ENCODE results near the gene NLRX1. TPM values are rescaled to one million over a fixed set of nuclear protein-coding genes. Genes with fewer than 3 reads are reported as not detected.
"Not testable (repeated sequence)": the region's sequence is repeated elsewhere in the genome, so short reads cannot be mapped to it uniquely, and the experiment has no call there.

NLRX1 gene
- total RNA-seq, 1 donor from 2014 or later: 26.4 TPM

GRCh38 chr11:119179983-119180382 lies 11.5 kb downstream of the NLRX1 start:
- Mint-ChIP-seq H3K27me3 (ENCODE audit: low read depth) (no peaks in the 10 kb centered on the region), H3K27ac (no peak overlapping the region), H3K9me3 (no peaks in the 10 kb centered on the region), H3K4me3 (ENCODE audit: low read depth) (no peak overlapping the region), H3K4me1 (ENCODE audit: low read depth) (peaks cover 11% of the 10 kb centered on the region), H3K36me3 (ENCODE audit: low read depth) (peaks cover 39% of the 10 kb centered on the region)
- intact Hi-C loops (cut with micrococcal nuclease): no loop called here
- DNase-seq (ENCODE audit: low spot score): no peak

- peaks cover 5% of the 10 kb centered on the region for H3K4me1 Mint-ChIP-seq (ENCODE audit: low read depth)
- no peaks in the 10 kb centered on the region for H3K27me3 Mint-ChIP-seq (ENCODE audit: low read depth)
- no peak overlapping the region for H3K4me3 Mint-ChIP-seq (ENCODE audit: low read depth)
- no peak overlapping the region for H3K27ac Mint-ChIP-seq
- DNase-seq (ENCODE audit: low spot score): no peak
- peaks cover 31% of the 10 kb centered on the region for H3K36me3 Mint-ChIP-seq (ENCODE audit: low read depth)
- no peaks in the 10 kb centered on the region for H3K9me3 Mint-ChIP-seq
- intact Hi-C loops (cut with micrococcal nuclease): no loop called here
Measured at GRCh38 chr11:119180729-119181676, 12.5 kb downstream of the NLRX1 start.

DNA sequence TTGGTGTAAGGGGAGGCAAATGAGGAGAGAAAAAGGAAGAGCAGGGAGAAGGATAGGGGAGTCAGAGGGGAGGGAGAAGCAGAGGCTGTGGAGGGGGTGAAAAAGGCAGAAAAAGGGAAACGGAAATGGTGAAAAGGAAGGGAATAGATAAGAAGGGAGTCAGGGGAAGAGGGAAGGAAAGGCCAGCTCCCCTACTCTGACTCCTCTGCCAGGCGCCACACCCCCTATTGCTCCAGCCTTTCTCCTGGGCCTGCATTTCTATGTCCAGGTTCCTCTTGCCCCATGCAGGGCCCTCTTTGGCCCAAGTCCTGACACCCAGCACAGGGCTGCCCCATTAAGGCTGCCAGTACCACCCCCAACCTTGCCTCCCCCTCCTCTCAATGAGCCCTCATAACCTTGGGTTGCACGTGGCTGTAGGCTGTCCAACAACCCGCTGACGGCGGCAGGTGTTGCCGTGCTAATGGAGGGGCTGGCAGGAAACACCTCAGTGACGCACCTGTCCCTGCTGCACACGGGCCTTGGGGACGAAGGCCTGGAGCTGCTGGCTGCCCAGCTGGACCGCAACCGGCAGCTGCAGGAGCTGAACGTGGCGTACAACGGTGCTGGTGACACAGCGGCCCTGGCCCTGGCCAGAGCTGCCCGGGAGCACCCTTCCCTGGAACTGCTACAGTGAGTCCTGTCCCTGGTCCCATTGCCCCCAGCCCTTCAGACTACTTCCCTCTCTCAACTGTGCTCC lies 13.3 kb downstream of the NLRX1 start:
- Mint-ChIP-seq H3K9me3 (no peaks in the 10 kb centered on the region), H3K27ac (no peak overlapping the region), H3K4me3 (ENCODE audit: low read depth) (no peak overlapping the region), H3K36me3 (ENCODE audit: low read depth) (peaks cover 31% of the 10 kb centered on the region), H3K4me1 (ENCODE audit: low read depth) (peaks cover 5% of the 10 kb centered on the region), H3K27me3 (ENCODE audit: low read depth) (no peaks in the 10 kb centered on the region)
- intact Hi-C loops (cut with micrococcal nuclease): no loop called here
- no peak for DNase-seq (ENCODE audit: low spot score)

DNA sequence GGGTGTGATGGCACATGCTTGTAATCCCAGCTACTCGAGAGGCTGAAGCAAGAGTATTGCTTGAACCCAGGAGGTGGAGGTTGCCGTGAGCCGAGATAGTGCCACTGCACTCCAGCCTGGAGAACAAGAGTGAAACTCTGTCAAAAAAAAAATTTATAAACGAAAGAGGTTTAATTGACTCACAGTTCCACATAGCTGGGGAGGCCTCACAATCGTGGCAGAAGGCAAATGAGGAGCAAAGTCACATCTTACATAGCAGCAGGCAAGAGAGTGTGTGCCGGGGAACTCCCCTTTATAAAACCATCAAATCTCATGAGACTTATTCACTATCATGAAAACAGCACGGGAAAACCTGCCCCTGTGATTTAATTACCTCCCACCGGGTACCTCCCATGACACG lies 15.9 kb downstream of the NLRX1 start:
- DNase-seq (ENCODE audit: low spot score); intact Hi-C loops (cut with micrococcal nuclease); H3K27me3 Mint-ChIP-seq (ENCODE audit: low read depth); H3K27ac Mint-ChIP-seq; H3K4me3 Mint-ChIP-seq (ENCODE audit: low read depth); H3K4me1 Mint-ChIP-seq (ENCODE audit: low read depth); H3K9me3 Mint-ChIP-seq: not testable (repeated sequence)
- peaks cover 22% of the 10 kb centered on the region for H3K36me3 Mint-ChIP-seq (ENCODE audit: low read depth)

DNA sequence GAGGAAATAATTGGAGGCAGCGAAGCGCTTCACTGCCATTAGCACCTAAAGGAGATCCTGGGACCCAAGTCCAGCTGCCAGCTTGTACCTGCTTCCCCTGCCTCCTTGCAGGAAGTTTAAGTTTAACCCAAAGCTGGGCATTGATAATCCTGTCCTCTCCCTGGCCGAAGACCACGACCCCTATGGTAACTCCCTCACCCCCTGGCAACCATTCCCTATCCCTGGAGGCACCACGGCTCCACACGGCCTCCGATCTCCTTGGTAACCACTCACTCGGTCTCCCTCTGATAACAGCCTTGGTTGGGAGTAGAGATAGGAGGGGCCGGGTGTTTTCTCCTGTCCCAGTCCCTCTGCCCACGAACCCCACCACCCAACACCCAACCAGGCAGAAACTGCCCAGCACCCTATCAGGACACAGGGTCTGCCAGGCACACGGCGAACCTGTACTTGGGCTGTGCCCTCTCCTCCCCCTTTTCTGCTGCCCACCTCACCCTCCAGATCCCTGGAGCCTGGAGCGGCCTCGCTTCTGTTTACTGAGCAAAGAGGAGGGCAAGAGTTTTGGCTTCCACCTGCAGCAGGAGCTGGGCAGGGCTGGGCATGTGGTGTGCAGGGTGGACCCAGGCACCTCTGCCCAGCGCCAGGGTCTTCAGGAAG lies 17.6 kb downstream of the NLRX1 start:
- intact Hi-C loops (cut with micrococcal nuclease): no loop called here
- Mint-ChIP-seq H3K4me3 (ENCODE audit: low read depth) (no peak overlapping the region), H3K36me3 (ENCODE audit: low read depth) (peaks cover 15% of the 10 kb centered on the region), H3K4me1 (ENCODE audit: low read depth) (no peaks in the 10 kb centered on the region), H3K27me3 (ENCODE audit: low read depth) (no peaks in the 10 kb centered on the region), H3K9me3 (no peaks in the 10 kb centered on the region), H3K27ac (no peak overlapping the region)
- DNase-seq (ENCODE audit: low spot score): no peak

DNA sequence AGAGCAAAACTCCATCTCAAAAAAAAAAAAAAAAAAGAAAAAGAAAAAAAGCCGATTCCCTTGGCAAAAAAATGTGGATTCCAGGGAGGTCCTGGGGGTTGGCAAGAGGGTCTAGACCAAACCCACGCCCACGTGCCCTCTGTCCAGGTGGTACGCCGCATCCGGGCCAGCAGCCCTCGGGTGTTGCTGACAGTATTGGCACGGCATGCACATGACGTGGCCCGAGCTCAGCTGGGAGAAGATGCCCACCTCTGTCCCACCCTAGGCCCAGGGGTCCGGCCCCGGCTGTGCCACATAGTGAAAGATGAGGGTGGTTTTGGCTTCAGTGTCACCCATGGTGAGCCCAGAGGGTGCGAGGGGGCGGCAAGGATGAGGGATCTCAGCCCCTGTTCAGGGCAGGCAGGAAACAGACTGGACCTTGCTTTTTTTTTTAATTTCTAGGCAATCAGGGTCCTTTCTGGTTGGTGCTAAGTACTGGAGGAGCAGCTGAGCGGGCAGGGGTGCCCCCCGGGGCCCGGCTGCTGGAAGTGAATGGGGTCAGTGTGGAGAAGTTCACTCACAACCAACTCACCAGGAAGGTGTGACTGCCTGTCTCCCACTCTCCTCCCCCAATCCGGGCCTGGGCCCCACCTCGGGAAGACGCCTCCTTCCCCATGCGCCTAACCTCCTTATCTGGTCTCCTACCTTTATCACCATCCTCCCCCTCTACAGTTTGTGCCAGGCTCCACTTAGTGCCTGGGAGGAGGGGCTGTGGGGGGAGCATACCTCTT lies 18.8 kb downstream of the NLRX1 start:
- intact Hi-C loops (cut with micrococcal nuclease): no loop called here
- no peak for DNase-seq (ENCODE audit: low spot score)
- no peaks in the 10 kb centered on the region for H3K9me3 Mint-ChIP-seq
- H3K27ac Mint-ChIP-seq: no peak overlapping the region
- H3K4me1 Mint-ChIP-seq (ENCODE audit: low read depth): no peaks in the 10 kb centered on the region
- no peak overlapping the region for H3K4me3 Mint-ChIP-seq (ENCODE audit: low read depth)
- no peaks in the 10 kb centered on the region for H3K27me3 Mint-ChIP-seq (ENCODE audit: low read depth)
- H3K36me3 Mint-ChIP-seq (ENCODE audit: low read depth): peaks cover 14% of the 10 kb centered on the region

DNA sequence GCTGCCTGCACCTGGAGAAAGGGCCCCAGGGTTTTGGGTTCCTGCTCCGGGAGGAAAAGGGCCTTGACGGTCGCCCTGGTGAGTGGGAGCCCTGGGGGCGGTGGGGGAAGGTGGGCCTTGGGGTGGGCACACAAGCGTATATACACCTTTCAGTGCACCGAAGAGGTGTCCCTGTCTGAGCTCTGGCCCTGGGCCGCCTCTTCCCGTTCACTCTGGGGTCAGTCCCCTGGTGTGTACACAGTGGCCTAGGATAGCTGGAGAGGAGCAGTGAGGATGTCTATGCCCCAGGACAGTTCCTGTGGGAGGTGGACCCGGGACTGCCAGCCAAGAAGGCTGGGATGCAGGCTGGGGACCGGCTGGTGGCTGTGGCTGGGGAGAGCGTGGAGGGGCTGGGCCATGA lies 19.5 kb downstream of the NLRX1 start:
- H3K4me3 Mint-ChIP-seq (ENCODE audit: low read depth): no peak overlapping the region
- H3K9me3 Mint-ChIP-seq: no peaks in the 10 kb centered on the region
- DNase-seq (ENCODE audit: low spot score): no peak
- H3K27me3 Mint-ChIP-seq (ENCODE audit: low read depth): no peaks in the 10 kb centered on the region
- intact Hi-C loops (cut with micrococcal nuclease): no loop called here
- H3K27ac Mint-ChIP-seq: no peak overlapping the region
- H3K36me3 Mint-ChIP-seq (ENCODE audit: low read depth): peaks cover 9% of the 10 kb centered on the region
- H3K4me1 Mint-ChIP-seq (ENCODE audit: low read depth): no peaks in the 10 kb centered on the region

- H3K36me3 Mint-ChIP-seq (ENCODE audit: low read depth): peaks cover under 1% of the 10 kb centered on the region
- H3K27ac Mint-ChIP-seq: no peak overlapping the region
- no peak overlapping the region for H3K4me3 Mint-ChIP-seq (ENCODE audit: low read depth)
- no peaks in the 10 kb centered on the region for H3K9me3 Mint-ChIP-seq
- intact Hi-C loops (cut with micrococcal nuclease): no loop called here
- H3K27me3 Mint-ChIP-seq (ENCODE audit: low read depth): no peaks in the 10 kb centered on the region
- no peaks in the 10 kb centered on the region for H3K4me1 Mint-ChIP-seq (ENCODE audit: low read depth)
- DNase-seq (ENCODE audit: low spot score): no peak
Measured at GRCh38 chr11:119188887-119189286, 20.4 kb downstream of the NLRX1 start.

DNA sequence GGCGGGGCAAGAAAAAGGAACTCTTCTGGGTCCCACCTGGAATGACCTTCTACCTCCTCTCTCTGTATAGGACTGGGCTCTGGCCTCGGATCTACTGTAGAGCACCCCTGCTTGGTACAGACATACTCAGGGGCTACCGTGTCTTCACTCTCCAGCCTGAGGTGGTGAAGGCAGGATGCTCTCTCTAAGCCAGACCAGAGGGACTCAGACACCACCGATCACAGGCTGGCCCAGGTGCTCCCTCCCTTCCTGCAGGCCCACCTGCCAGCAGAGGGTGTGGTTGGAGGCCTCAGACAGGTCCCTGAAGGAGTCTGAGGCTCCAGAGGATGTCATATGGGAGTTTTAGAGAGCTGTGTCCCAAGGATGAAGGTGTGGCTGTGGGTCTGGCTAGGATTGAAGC lies 20.9 kb downstream of the NLRX1 start:
- Mint-ChIP-seq H3K36me3 (ENCODE audit: low read depth) (no peaks in the 10 kb centered on the region), H3K27me3 (ENCODE audit: low read depth) (no peaks in the 10 kb centered on the region), H3K4me3 (ENCODE audit: low read depth) (no peak overlapping the region), H3K9me3 (no peaks in the 10 kb centered on the region), H3K4me1 (ENCODE audit: low read depth) (no peaks in the 10 kb centered on the region), H3K27ac (no peak overlapping the region)
- intact Hi-C loops (cut with micrococcal nuclease): no loop called here
- DNase-seq (ENCODE audit: low spot score): no peak

GRCh38 chr11:119190531-119190930 lies 22.0 kb downstream of the NLRX1 start:
- DNase-seq (ENCODE audit: low spot score): no peak
- Mint-ChIP-seq H3K36me3 (ENCODE audit: low read depth) (no peaks in the 10 kb centered on the region), H3K4me1 (ENCODE audit: low read depth) (no peaks in the 10 kb centered on the region), H3K27ac (no peak overlapping the region), H3K9me3 (no peaks in the 10 kb centered on the region), H3K4me3 (ENCODE audit: low read depth) (no peak overlapping the region), H3K27me3 (ENCODE audit: low read depth) (peaks cover 7% of the 10 kb centered on the region)
- intact Hi-C loops (cut with micrococcal nuclease): no loop called here

GRCh38 chr11:119191265-119191664 lies 22.7 kb downstream of the NLRX1 start:
- H3K36me3 Mint-ChIP-seq (ENCODE audit: low read depth); H3K4me3 Mint-ChIP-seq (ENCODE audit: low read depth); H3K4me1 Mint-ChIP-seq (ENCODE audit: low read depth); DNase-seq (ENCODE audit: low spot score); H3K27me3 Mint-ChIP-seq (ENCODE audit: low read depth); H3K9me3 Mint-ChIP-seq; intact Hi-C loops (cut with micrococcal nuclease); H3K27ac Mint-ChIP-seq: not testable (repeated sequence)

- DNase-seq (ENCODE audit: low spot score): no peak
- intact Hi-C loops (cut with micrococcal nuclease): no loop called here
- Mint-ChIP-seq H3K4me3 (ENCODE audit: low read depth) (no peak overlapping the region), H3K27ac (no peak overlapping the region), H3K27me3 (ENCODE audit: low read depth) (peaks cover 8% of the 10 kb centered on the region), H3K9me3 (no peaks in the 10 kb centered on the region), H3K4me1 (ENCODE audit: low read depth) (peaks cover 2% of the 10 kb centered on the region), H3K36me3 (ENCODE audit: low read depth) (no peaks in the 10 kb centered on the region)
Measured at GRCh38 chr11:119192111-119192510, 23.6 kb downstream of the NLRX1 start.

All from activated T-helper 2 cell treated with anti-CD3 and anti-CD28 coated beads, Interferon-gamma antibody, Interleukin-2, Interleukin-4, amounts not matched to agents 10 μg/mL and 5 μg/mL and 100 μg/mL, durations not matched to agents 14 hours and 24 hours and 36 hours (primary cell).